Activated naive CD4-positive, alpha-beta T cell treated with anti-CD3 and anti-CD28 coated beads, Interleukin-2, amount 10 ng/mL, durations not matched to agents 7 days and 5 days (primary cell): ENCODE data around the gene APBB3.
"Not testable (repeated sequence)": the region's sequence is repeated elsewhere in the genome, so short reads cannot be mapped to it uniquely, and the experiment has no call there.

Source experiments
- CTCF ChIA-PET: fragments of 350-600 bp; sonication (Branson Sonifier 250); formaldehyde crosslinking; loops from one replicate; lab custom pipeline; 2021; ENCODE audit warnings: antibody characterized with exemption; lab: Charles Lee
- DNase-seq: peaks from one replicate; pipeline ENCODE4 v3.0.0-alpha.2; 2020
- H3K27ac Mint-ChIP-seq: one replicate; pipeline ENCODE4 v1.8.0; 2021; ENCODE audit warnings: mild to moderate bottlenecking, moderate library complexity, mixed read lengths
- H3K27me3 Mint-ChIP-seq: one replicate; pipeline ENCODE4 v1.8.0; 2021; ENCODE audit warnings: mild to moderate bottlenecking, mixed read lengths
- H3K36me3 Mint-ChIP-seq: one replicate; pipeline ENCODE4 v1.8.0; 2021; ENCODE audit warnings: mixed read lengths
- H3K4me1 Mint-ChIP-seq: one replicate; pipeline ENCODE4 v1.8.0; 2021; ENCODE audit warnings: mixed read lengths
- H3K4me3 Mint-ChIP-seq: one replicate; pipeline ENCODE4 v1.8.0; 2021; ENCODE audit warnings: mild to moderate bottlenecking, moderate library complexity, mixed read lengths
- H3K9me3 Mint-ChIP-seq: one replicate; pipeline ENCODE4 v1.8.0; 2021; ENCODE audit warnings: mixed read lengths

Gene APBB3

DNA sequence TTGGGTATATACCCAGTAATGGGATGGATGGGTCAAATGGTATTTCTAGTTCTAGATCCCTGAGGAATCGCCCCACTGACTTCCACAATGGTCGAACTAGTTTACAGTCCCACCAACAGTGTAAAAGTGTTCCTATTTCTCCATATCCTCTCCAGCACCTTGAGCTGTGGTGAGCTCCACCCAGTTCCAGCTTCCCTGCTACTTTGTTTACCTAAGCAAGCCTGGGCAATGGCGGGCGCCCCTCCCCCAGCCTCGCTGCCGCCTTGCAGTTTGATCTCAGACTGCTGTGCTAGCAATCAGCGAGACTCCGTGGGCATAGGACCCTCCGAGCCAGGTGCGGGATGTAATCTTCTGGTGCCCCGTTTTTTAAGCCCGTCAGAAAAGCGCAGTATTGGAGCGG lies 28.7 kb upstream of the APBB3 start:
- H3K4me1 Mint-ChIP-seq, CTCF ChIA-PET, H3K9me3 Mint-ChIP-seq, DNase-seq, H3K36me3 Mint-ChIP-seq, H3K4me3 Mint-ChIP-seq, H3K27ac Mint-ChIP-seq: not testable (repeated sequence)
- peaks cover 16% of the 10 kb centered on the region for H3K27me3 Mint-ChIP-seq

- Mint-ChIP-seq H3K4me1 (no peaks in the 10 kb centered on the region), H3K4me3 (no peak overlapping the region), H3K27ac (no peak overlapping the region), H3K36me3 (no peaks in the 10 kb centered on the region), H3K9me3 (no peaks in the 10 kb centered on the region), H3K27me3 (peaks cover 16% of the 10 kb centered on the region)
- CTCF ChIA-PET: no interaction called here
- no peak for DNase-seq
Measured at GRCh38 chr5:140591747-140592372, 27.5 kb upstream of the APBB3 start.

GRCh38 chr5:140590861-140591260 lies 26.5 kb upstream of the APBB3 start:
- Mint-ChIP-seq H3K27me3 (peaks cover 11% of the 10 kb centered on the region), H3K9me3 (no peaks in the 10 kb centered on the region), H3K4me3 (no peak overlapping the region), H3K4me1 (no peaks in the 10 kb centered on the region), H3K27ac (no peak overlapping the region), H3K36me3 (no peaks in the 10 kb centered on the region)
- CTCF ChIA-PET: no interaction called here
- no peak for DNase-seq

GRCh38 chr5:140588311-140589070 lies 24.1 kb upstream of the APBB3 start:
- Mint-ChIP-seq H3K4me3 (no peak overlapping the region), H3K9me3 (no peaks in the 10 kb centered on the region), H3K36me3 (no peaks in the 10 kb centered on the region), H3K27me3 (peaks cover 11% of the 10 kb centered on the region), H3K27ac (no peak overlapping the region), H3K4me1 (no peaks in the 10 kb centered on the region)
- CTCF ChIA-PET: interaction anchor here (1.4 kb wide), 1 partner anchor 10 kb away, joined by 3 read pairs; no protein-coding TSS in a partner anchor
- no peak for DNase-seq

DNA sequence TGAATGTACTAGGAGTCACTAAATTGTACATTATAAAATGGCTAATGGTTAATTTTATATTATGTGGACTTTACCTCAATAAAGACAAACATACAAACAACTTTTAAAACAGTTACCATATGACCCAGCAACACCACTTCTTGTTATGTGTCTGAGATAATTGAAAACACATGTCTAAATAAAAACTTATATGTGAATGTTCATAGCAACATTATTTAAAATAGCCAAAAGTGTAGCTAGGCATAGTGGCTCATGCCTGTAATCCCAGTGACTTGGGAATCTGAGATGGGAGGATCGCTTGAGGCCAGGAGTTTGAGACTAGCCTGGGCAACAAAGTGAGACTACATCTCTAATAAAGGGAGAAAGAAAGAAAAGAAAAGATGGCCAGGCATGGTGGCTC lies 23.1 kb upstream of the APBB3 start:
- Mint-ChIP-seq H3K27ac (no peak overlapping the region), H3K27me3 (peaks cover 21% of the 10 kb centered on the region), H3K4me3 (no peak overlapping the region), H3K36me3 (no peaks in the 10 kb centered on the region), H3K4me1 (no peaks in the 10 kb centered on the region), H3K9me3 (no peaks in the 10 kb centered on the region)
- DNase-seq: no peak
- CTCF ChIA-PET: no interaction called here

GRCh38 chr5:140579188-140579747 lies 14.9 kb upstream of the APBB3 start:
- Mint-ChIP-seq H3K4me1 (peaks cover 14% of the 10 kb centered on the region), H3K27me3 (peaks cover 30% of the 10 kb centered on the region)
- H3K9me3 Mint-ChIP-seq, H3K4me3 Mint-ChIP-seq, DNase-seq, H3K27ac Mint-ChIP-seq, H3K36me3 Mint-ChIP-seq, CTCF ChIA-PET: not testable (repeated sequence)

- Mint-ChIP-seq H3K4me3 (no peak overlapping the region), H3K36me3 (no peaks in the 10 kb centered on the region), H3K27ac (no peak overlapping the region), H3K9me3 (no peaks in the 10 kb centered on the region), H3K4me1 (peaks cover 14% of the 10 kb centered on the region), H3K27me3 (peaks cover 15% of the 10 kb centered on the region)
- no peak for DNase-seq
- CTCF ChIA-PET: interaction anchor here (0.6 to 1.3 kb wide), 3 partner anchors 29 to 199 kb away, joined by 3 to 5 read pairs (median 3); partner anchors contain the start of gene EIF4EBP3
Measured at GRCh38 chr5:140576776-140577201, 12.4 kb upstream of the APBB3 start.

DNA sequence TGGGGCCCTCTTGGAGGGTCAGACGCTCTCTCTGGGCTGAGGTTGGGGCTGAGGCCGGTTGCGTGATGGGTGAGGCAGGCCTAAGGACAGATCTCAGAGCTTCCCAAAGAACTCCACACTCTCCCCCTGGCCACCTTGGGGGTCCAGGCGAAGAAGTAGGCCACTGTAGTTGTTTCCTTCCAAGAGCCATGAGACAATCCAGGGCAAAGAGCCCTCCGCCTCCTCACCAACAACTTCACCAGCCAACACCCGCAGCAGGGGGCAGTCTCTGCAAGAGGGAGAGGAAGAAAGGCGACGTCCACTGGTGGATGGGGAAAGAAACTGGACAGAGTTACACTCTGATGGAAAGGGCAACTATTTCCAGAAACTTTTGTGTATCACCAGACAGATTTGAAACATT lies 10.9 kb upstream of the APBB3 start:
- Mint-ChIP-seq H3K9me3 (no peaks in the 10 kb centered on the region), H3K4me3 (no peak overlapping the region), H3K4me1 (peaks cover 15% of the 10 kb centered on the region), H3K36me3 (peaks cover under 1% of the 10 kb centered on the region), H3K27ac (no peak overlapping the region), H3K27me3 (peaks cover 8% of the 10 kb centered on the region)
- CTCF ChIA-PET: interaction anchor here (1.3 kb wide), 1 partner anchor 60 kb away, joined by 5 read pairs; no protein-coding TSS in a partner anchor
- DNase-seq: no peak

- DNase-seq: no peak
- no peak overlapping the region for H3K27ac Mint-ChIP-seq
- CTCF ChIA-PET: no interaction called here
- H3K27me3 Mint-ChIP-seq: peaks cover 4% of the 10 kb centered on the region
- H3K4me3 Mint-ChIP-seq: no peak overlapping the region
- H3K36me3 Mint-ChIP-seq: peaks cover 7% of the 10 kb centered on the region
- no peaks in the 10 kb centered on the region for H3K9me3 Mint-ChIP-seq
- H3K4me1 Mint-ChIP-seq: peaks cover 27% of the 10 kb centered on the region
Measured at GRCh38 chr5:140574165-140574564, 9.8 kb upstream of the APBB3 start.

- H3K4me3 Mint-ChIP-seq: no peak overlapping the region
- peaks cover 31% of the 10 kb centered on the region for H3K4me1 Mint-ChIP-seq
- peaks cover 11% of the 10 kb centered on the region for H3K36me3 Mint-ChIP-seq
- H3K27me3 Mint-ChIP-seq: peaks cover under 1% of the 10 kb centered on the region
- no peak for DNase-seq
- no peaks in the 10 kb centered on the region for H3K9me3 Mint-ChIP-seq
- CTCF ChIA-PET: no interaction called here
- no peak overlapping the region for H3K27ac Mint-ChIP-seq
Measured at GRCh38 chr5:140573683-140574082, 9.3 kb upstream of the APBB3 start.

DNA sequence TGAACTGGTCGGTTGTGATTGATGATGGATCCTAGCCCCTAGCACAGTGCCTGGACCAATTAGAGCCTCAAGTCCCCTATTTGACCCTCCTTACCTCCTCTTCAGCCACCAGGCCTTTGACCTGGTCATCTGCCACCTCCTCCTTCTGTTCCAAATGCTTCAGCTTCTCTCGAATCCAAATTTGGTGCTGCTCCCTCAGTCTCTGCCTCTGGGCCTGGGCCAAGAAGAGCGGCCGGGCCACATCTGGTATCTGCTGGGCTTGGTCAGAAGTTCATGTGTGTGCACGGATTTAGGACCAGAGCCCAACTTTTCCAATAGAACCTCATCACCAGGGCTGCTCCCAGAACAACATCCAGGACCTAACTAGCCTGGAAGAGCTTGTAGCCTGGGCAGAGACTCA lies 6.7 kb upstream of the APBB3 start:
- no peaks in the 10 kb centered on the region for H3K27me3 Mint-ChIP-seq
- H3K9me3 Mint-ChIP-seq: no peaks in the 10 kb centered on the region
- CTCF ChIA-PET: interaction anchor here (0.7 to 0.8 kb wide), 3 partner anchors 23 to 1168 kb away, joined by 3 read pairs; partner anchors contain the start of gene EIF4EBP3
- no peak overlapping the region for H3K4me3 Mint-ChIP-seq
- no peak overlapping the region for H3K27ac Mint-ChIP-seq
- H3K36me3 Mint-ChIP-seq: peaks cover 27% of the 10 kb centered on the region
- H3K4me1 Mint-ChIP-seq: peaks cover 47% of the 10 kb centered on the region
- DNase-seq: no peak

DNA sequence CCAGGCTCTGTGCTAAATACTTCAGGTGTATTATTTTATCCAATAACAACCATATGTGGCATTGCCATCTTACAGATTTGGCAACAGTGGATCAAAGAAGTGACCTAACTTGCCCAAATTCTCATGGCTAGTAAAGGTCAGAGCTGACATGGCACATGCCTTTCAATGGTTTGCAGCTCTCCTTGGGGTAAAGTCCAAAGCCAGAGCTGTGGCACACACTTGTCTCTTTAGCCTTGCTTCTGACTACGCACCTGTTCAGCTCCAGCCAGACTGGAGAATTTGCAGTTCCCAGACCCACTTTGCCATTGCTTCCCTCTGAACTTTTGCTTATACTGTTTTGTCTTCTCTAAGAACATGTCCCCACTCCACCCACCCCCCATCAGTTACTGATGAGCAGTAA lies 6.1 kb upstream of the APBB3 start:
- Mint-ChIP-seq H3K4me3 (no peak overlapping the region), H3K36me3 (peaks cover 31% of the 10 kb centered on the region), H3K4me1 (peaks cover 52% of the 10 kb centered on the region), H3K27ac (peak overlapping the region; percentile 24), H3K27me3 (no peaks in the 10 kb centered on the region), H3K9me3 (no peaks in the 10 kb centered on the region)
- CTCF ChIA-PET: interaction anchor here (0.7 kb wide), 1 partner anchor 219 kb away, joined by 3 read pairs; no protein-coding TSS in a partner anchor
- no peak for DNase-seq

DNA sequence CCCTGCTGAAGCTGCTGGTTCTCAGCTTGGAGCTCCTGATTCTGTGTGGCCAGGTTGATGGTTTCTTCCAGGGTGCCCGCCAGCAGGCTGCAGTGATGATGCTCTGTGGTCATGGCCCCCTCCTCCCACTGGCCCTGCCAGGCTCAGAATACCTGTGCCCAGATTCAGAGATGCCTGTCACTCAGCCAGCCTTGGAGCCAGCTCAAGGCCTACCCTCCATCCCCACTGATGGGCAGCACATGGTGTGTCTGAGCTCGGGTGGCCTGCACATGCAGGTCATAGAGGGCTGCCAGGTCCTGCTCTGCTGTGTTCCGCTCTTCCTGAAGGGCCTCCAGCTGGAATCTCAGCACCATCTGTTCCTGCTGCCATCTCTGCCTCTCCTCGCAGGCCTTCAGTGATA lies 5.7 kb upstream of the APBB3 start:
- Mint-ChIP-seq H3K27ac (peak overlapping the region; percentile 24), H3K36me3 (peaks cover 31% of the 10 kb centered on the region), H3K4me3 (no peak overlapping the region), H3K9me3 (no peaks in the 10 kb centered on the region), H3K27me3 (no peaks in the 10 kb centered on the region), H3K4me1 (peaks cover 52% of the 10 kb centered on the region)
- CTCF ChIA-PET: no interaction called here
- DNase-seq: no peak

DNA sequence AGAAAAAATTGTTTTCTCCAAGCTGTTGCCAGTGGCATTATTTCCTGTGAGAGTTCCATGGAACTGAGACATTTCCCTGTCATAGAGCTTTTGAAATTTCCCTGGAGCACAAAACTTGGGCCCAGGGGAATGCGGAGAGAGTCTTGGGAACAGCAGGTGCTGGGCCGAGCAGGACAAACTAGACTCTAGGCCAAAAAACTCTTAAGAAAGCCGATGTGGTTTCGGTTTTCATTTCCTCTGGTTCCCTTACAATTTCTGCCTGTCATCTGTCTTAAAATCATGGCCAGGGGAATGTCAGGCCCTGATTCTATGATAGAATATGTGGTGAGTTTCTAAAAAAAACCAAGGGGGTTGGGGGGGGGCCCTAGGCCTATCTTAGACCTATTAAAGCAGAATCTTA lies 4.8 kb upstream of the APBB3 start:
- Mint-ChIP-seq H3K4me3 (peak overlapping the region; percentile 60), H3K27me3 (no peaks in the 10 kb centered on the region), H3K36me3 (peaks cover 34% of the 10 kb centered on the region), H3K4me1 (peaks cover 54% of the 10 kb centered on the region), H3K9me3 (no peaks in the 10 kb centered on the region), H3K27ac (peak overlapping the region; percentile 96)
- DNase-seq: peak; percentile 38
- CTCF ChIA-PET: interaction anchor here (0.5 to 1.9 kb wide), 4 partner anchors 22 to 176 kb away, joined by 3 to 5 read pairs (median 4); partner anchors contain the start of genes CD14 and EIF4EBP3
